HG03521 (cell line): ENCODE data around the gene IL10.
"Not testable (repeated sequence)": the region's sequence is repeated elsewhere in the genome, so short reads cannot be mapped to it uniquely, and the experiment has no call there.

ENCODE experiments used
- ATAC-seq: cut with Tn5 transposase; IDR thresholded peaks from one replicate; pipeline ENCODE4 v1.9.1; 2021; ENCODE audit warnings: mild to moderate bottlenecking, moderate library complexity; ENCODE audit not compliant: unreplicated experiment

The IL10 gene

GRCh38 chr1:206768472-206769303 is 3.6 kb downstream of the IL10 start:
- ATAC-seq, result peak; percentile 3

DNA sequence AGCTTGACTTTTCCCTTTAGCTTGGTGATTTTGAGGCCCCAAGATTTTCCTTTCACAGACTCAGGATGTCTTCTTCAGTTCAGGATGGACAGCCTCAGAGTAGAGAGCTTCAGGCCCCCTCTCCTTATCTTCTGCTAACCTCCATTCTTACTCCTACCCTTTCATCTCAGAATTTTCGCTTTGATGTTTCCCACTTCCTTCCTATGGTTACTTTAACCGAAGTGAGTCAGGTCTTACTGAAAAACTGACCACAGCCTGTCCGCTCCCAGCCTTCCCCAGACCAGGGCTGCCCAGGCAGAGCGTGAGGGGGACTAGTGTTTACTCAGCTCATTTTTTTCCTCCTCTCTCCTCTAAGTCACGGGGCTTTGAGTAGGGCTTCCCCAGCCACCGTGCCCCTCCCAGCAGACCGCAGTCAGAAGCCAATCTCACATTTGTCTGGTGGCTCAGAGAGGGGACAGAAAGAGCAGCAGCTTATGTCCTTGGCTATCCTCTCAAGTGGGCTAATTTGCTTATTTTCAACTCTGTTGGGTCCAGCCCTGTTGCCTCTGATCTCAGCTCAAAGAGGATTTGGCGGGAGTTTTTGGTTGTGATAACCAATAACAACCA is 5.9 kb downstream of the IL10 start:
- no peak for ATAC-seq

GRCh38 chr1:206765771-206766170 is 6.5 kb downstream of the IL10 start:
- not testable (repeated sequence) for ATAC-seq

GRCh38 chr1:206762741-206763364 is 9.4 kb downstream of the IL10 start:
- ATAC-seq, result not testable (repeated sequence)

DNA sequence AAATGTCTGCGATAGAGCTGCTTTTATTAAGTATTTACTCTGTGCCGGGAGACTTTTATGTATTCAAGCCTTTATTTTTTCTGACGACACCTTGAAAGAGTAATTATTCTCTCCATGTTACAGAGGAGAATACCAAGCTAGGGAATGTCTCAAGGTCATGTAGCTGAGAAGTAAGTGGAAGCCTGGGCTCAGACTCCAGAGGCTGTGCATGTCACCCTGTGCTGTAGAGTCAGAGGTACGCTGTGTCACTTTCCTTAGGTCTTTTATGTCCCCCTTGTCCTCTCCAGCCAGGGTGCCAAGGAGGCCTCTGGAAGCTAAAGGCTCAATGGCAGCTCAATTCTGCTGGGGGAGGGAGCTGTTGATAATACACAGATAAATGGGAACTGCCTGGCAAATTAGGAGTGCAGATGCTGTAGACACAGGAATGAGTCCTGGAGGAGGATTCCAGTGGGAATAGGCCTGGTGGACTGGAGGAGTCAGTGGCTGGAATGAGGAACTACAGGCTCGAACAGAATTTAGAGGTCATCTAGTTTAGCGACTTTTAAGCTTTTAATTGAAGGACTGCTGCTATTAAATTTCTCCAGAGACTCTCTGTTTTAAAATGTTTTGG is 11.0 kb downstream of the IL10 start:
- no peak for ATAC-seq

DNA sequence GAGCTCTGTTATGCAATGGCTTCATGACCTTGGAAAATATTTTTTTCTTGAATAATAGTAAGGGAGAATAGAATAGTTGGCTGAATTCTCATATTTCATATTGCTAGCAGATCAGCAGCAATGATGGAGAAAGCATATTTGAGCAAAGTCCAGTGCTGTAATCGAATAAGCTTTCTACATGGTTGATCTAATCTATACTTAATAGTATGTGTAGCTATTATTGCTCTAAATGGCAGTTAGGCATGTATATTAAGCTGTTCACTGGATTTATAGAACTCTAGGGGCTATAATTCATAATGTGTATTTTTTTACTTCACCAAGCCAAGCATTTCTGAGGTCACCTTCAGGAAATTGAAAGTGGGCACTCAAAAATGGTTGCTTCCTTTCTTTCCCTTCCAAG is 11.7 kb downstream of the IL10 start:
- ATAC-seq, result no peak

- no peak for ATAC-seq
Observed at GRCh38 chr1:206757524-206758266, 14.6 kb downstream of the IL10 start.

- ATAC-seq, result no peak
Observed at GRCh38 chr1:206754011-206754410, 18.3 kb downstream of the IL10 start.

- no peak for ATAC-seq
Observed at GRCh38 chr1:206753141-206753540, 19.2 kb downstream of the IL10 start.

DNA sequence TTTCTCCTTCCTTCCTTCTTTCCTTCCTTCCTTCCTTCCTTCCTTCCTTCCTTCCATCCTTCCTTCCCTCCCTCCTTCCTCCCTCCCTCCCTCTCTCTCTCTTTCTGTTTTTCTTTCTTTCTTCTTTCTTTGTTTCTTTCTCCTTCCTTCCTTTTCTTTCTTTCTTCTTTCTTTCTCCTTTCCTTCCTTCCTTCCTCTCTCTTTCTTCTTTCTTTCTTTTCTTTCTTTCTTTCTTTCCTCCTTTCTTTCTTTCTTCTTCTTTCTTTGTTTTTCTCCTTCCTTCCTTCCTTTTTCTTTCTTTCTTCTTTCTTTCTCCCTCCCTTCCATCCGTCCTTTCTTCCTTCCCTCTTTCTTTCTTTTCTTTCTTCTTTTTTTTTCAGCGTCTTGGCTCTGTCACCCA is 19.8 kb downstream of the IL10 start:
- ATAC-seq, result no peak

- no peak for ATAC-seq
Observed at GRCh38 chr1:206751891-206752290, 20.4 kb downstream of the IL10 start.

DNA sequence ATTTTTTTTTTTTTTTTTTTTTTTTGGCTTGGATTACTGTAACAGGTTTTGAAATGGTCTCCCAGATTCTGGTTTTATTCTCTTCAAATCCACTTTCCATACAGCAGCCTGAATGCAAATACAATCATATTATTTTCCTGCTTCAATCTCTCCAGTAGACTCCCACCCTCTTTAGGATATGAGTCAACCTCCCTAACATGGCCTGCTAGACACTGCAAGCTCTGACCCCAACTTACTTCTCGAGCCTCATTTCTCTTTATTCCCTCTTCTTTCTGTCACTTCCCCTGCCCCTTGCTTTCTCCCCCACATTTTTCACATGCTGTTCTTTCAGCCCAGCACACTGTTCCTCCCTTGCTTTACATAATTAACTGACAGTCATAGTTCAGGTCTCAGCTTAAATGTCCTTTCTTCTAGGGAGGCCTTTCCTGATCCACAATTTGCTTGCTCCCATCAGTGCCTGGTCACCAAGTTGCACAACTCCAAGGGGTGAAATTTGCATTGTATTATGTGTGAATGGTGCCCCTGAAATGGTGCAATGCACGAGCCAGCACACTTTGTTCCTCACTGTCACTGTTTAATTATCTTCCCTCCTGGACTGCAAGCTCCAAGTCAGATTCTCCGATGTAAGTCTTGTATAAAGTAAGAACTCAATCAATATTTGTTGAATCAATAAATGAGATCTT is 23.8 kb downstream of the IL10 start:
- no peak for ATAC-seq

- ATAC-seq, result no peak
Observed at GRCh38 chr1:206745301-206745700, 27.0 kb downstream of the IL10 start.

GRCh38 chr1:206744683-206745082 is 27.6 kb downstream of the IL10 start:
- no peak for ATAC-seq

GRCh38 chr1:206742719-206743383 is 29.4 kb downstream of the IL10 start:
- ATAC-seq, result no peak

DNA sequence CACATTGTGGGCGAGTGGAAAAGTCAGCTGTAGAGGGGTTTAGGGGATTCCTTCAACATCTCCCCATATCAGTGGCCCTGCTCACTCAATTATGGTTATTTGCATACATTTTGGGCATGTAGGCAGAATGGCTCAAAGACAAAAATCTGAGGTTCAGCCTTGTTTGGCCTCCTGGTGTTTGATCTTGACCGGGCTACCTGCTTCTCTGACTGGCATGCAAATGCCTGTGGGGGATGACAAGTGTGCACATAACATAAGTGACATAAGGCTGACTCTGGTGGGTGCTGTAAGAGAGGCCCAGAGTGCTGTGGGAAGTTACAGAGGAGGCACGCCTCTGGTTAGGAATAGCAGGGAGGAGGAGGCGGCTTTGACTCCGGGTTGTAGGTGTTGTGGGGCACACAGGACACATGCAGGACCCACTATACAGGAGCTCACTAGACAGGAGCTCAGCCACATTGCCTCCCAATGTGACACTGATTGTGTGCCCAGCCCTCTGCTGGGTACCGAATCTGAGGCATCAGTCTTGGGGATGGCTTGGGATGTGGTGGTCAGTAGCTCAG is 31.1 kb downstream of the IL10 start:
- no peak for ATAC-seq

GRCh38 chr1:206739411-206740076 is 32.8 kb downstream of the IL10 start:
- peak; percentile 87 for ATAC-seq

GRCh38 chr1:206738370-206739366 is 33.6 kb downstream of the IL10 start:
- ATAC-seq, result no peak
